HG03442 (cell line): ENCODE data around the gene PDAP1.
A peak's percentile ranks its signal among the peaks of the same experiment; 100 is the strongest.
"Not testable (repeated sequence)": the region's sequence is repeated elsewhere in the genome, so short reads cannot be mapped to it uniquely, and the experiment has no call there.

Experiments
- ATAC-seq: cut with Tn5 transposase; IDR thresholded peaks from one replicate; pipeline ENCODE4 v1.9.1; 2021; ENCODE audit warnings: mild to moderate bottlenecking, moderate library complexity; ENCODE audit not compliant: unreplicated experiment

PDAP1 gene, protein sequence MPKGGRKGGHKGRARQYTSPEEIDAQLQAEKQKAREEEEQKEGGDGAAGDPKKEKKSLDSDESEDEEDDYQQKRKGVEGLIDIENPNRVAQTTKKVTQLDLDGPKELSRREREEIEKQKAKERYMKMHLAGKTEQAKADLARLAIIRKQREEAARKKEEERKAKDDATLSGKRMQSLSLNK

DNA sequence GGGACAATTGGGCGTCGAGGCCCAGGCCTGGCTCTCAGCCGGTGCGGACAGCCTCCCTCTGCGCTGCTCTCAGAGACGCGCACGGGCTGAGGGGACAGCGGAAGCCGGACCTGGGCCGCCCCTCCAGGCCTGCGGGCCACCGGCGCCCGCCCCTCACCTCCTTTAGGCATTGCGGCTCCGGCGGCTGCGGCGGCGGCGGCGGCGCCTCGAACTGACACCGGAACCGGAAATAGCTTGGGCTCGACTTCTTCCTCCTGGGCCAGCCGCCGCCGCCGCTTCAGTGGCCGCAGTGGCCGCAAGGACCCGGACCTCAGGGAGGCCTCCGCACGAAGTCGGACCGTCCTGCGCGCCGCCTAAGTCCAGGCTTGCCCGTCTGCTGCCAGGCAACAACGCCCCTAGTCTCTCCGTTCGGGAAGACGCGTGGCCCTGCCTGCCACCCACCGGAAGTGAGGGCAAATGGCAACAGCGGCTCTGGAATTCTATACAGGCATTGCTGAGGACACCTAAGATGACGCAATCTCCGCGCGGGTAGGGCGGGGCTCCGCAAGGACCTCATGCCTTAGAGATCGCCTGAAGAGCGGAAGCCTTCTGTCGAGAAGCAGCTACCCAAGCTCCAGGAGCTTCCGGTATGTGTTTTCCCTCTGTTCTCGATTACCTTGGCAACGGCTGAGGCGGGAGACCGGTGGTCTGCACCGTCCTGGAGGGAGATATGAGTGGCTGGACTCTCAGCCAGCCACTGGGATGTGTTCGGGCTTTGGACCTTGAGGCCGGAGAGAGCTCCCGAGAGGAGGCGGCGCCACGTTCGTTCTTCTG lies at the start of gene PDAP1, which contains the start of gene BUD31:
PDAP1 (minus strand) TSS at position 219 of the 813 bp plus-strand sequence; CDS start at position 170, 49 bp downstream.
BUD31 (plus strand) TSS at position 591 of the 813 bp plus-strand sequence. CDS start 2,124 bp downstream, outside the sequence.
- ATAC-seq: peak; percentile 70

DNA sequence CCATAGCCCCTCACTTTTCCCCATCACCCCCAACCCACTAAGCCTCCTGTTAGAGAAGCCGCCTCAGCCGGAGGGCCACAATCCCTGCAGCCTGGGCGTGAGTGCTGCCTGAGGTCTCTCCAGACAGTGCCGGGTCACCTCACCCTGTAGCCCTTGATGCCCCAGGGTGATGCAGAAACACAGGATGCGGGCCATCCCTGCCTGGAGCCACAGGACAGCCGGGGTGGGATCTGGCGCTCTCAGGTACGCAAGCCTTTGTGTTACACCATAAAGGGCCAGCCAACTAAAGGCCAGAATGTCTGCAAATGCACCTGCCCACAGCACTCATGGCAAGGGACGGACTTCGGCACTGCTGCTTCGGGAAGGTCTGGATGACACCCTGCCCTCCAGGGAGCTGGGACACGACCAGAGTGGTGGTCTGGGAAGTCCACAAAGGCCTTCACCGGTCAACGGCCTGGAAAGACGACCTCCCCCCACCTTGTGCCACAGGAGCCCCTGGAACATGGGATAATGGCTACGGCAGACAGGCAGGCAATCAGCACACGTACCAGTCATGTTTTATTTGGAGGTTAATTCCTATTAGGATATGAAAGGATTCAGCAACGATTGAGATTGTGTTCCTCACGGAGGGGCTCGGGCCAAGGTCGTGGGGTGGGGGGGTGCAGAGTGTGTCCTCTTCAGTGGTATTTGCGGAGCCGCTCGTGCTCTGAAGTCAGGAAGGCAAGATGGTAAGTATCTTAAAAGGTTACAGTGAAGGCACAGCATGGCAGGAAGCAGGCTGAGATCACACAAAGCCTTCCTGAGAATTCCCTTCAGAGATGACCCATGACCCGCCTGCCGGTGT lies 49.5 kb upstream of the PDAP1 start:
- ATAC-seq: no peak

DNA sequence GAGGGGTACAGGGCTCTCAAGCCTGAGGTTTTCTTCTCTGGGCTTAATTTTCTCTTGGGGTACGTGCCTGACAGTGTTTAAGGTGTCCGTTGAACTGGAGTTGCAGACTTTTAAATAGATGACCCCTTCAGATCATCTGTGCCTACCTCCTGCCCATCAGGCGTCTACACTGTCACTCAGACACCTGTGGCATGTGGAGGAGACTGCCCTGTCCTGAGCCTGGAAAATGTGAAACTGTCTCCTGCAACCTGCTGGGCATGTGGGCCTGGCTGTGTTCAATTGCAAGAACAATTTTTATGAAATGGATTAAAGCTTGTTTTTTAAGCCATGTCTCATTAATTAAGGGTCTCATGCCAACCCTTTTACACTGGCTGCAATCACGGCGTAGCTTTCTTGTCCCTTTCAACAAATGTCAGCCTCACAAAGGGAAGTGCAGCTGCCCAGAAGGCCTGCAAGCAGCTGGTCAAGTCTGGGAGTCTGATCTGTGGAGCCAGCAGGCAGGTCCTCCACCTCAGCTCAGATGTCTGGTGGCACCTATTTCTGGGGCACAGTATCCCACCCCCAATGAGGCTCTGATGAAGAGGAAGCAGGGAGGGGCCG lies 48.8 kb upstream of the PDAP1 start:
- ATAC-seq: no peak

DNA sequence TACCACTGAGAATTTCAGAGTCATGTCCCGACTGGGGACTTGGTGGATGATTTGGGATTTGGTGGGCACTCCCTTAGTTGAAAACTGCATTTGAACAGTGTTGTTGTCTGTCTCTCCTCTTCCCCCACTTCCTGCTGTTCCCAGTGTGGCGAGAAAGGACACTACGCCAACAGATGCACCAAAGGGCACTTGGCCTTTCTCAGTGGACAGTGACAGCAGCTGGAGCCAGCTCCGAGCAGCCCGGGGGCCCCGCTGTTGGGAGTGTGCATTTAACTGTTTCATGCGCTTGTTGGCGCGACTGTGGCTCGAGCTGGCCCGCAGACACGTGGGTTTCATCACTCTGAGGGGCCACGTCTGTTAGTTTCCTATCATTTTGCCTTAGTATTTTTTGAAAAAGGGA lies 47.9 kb upstream of the PDAP1 start:
- no peak for ATAC-seq

DNA sequence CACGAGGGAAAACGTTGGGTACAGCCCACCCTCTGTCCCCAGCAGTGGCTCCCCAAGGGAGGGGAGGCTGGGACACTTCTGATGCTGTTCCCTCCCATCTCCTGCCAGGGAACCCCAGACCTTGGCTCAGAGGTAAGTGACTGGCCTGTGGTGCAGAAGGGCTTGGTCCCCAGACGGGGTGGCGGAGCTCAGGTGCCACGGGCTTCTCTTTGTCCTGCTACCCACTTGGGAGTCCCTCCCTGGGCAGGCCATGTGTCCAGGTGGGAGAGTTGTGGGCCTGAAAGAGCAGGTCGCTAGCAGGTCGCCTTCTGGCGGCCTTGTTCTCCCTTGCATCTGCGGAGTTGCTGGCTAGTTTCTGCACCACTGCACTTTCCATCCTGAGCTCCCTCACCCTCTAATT lies 47.5 kb upstream of the PDAP1 start:
- ATAC-seq: no peak

DNA sequence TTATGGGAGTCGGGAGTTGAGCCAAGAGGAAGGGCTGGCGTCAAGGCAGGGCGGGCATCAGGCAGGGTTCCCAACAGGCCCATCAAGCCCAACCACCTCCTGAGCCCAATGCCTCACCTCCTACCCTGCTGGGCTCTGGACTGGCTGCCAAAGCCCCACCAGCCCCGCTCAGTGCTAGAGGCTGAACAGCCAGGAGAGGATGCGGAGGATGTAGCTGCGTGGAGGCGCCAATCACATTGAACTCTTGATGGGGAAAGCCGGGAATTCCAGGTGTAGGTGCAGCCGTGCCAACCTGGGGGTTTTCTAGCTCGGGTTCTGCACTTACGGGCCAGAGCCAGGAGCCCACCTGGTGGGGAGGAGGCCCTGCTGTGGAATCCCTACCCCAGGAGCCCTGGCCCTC lies 44.7 kb upstream of the PDAP1 start:
- no peak for ATAC-seq

DNA sequence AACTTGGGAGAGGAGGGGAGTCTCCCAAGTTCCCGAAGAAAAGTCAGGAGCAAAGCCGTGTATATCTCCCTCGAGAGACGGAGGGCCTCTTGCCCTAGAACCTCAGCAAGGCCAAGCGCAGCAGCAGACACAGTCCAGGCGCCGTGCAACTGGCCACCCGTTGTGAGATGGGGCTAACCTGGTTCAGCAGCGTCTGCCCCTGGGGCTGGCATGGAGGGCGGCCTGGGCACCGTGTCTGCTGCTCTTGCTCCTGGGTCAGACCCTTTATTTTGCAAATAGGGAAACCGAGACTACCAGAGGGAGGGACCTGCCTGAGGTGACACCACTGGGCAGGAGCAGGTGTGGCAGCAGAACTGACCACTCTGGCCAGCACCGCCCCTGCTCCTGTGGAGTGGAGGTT lies 44.1 kb upstream of the PDAP1 start:
- no peak for ATAC-seq

DNA sequence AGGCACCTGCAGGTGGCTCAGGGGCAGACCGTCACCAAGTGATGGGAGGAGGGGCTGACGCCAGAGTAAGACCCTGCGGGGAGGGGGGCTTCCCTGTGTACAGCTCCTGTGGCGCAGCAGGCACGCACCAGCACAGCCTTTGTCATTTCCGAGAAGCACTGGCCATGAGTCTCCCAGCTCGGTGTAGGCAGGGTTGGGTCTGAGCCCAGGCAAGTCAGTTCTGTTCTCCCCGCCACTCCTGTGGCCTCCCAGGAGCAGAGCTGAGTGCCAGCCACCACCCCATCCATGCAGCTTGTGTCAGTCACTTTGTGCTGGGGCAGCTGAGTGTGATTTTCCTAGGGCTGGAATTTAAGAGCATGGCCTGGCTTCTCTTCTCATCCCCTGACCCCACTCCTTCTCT lies 43.5 kb upstream of the PDAP1 start:
- ATAC-seq: no peak

DNA sequence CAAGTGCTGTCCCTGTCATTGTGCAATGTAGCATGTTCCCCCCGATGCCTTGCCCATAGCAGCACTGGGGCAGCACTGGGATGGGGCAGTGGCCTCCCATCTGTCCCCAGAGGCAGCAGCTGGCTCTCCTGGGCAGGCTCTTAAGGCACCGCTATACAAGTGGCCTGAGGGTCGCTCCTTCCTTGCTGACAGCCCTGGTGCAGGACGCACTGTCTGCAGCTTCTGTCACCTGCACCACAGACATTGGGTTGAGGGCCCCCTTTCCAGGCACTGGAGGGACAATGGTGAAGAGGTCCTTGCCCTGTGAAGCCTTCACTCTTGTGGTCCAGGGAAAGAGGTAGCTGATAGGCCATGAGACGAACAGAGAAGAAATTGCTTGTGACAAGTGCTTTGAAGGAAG lies 40.9 kb upstream of the PDAP1 start:
- no peak for ATAC-seq

DNA sequence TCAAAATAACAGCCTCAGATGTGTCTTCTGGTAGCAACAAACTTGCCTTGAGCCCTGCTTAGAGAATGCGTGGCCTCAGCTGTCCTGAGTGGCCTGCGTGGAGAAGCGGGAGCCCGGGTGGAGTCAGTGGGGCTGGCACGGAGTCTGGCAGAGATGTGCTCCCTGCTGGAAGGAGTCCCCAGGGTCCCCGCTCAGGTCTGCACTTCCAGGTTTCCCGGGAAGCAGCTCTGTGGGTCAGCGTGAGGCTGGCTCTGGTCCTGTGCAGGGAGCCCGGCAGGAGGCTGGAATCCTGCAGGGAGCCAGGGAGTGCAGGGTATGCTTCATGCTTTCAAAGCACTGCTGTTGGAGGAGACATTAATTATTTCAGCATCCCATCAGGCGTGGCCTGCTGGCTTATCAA lies 40.5 kb upstream of the PDAP1 start:
- ATAC-seq: no peak

DNA sequence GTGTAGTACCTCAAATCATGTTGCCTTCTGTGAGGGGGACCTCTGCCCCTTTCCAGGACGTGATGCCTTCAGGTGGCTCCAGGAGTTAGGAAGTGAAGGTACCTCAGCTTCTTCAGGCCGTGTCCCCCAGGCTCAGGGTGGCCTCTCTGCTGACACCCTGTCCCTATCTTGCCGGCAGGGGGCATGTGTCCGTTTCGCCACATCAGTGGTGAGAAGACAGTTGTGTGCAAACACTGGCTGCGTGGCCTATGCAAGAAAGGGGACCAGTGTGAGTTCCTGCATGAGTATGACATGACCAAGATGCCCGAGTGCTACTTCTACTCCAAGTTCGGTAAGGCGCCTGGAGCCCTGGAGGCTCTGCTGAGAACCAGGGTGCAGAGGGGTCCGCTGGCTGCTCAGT lies 39.5 kb upstream of the PDAP1 start:
- ATAC-seq: no peak

DNA sequence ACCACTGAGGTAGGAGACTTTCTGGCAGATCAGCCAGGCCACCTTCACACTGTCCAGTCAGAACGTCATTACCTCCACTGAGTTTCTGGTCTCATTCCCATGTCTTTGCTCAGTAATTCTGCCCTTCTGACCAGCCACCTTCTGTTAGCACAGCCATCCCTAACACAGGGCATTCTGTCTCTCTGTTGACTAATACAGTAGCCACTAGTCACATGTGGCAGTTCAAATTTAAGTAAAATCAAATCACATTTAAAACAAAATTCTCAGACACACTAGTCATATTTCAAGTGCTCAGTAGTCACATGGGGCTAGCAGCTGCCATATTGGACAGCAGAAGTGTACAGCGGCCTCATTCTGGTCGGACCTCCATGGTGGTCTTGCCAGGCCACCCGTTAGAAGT lies 37.7 kb upstream of the PDAP1 start:
- ATAC-seq: no peak

DNA sequence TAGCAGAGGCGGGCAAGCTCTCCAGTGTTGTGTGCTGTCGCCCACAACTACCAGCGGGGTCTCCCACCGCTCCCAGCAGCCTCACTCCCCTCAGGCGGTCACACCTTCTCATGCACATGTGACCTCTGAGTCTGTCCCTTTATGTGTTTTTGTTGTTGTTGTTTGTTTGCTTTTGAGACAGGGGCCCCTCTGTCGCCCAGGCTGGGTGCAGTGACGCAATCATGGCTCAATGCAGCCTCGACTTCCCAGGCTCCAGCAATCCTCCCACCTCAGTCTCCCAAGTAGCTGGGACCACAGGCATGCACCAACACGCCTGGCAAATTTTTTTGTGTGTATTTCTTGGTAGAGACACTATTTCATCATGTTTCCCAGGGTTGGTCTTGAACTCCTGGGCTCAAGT lies 31.8 kb upstream of the PDAP1 start:
- no peak for ATAC-seq

DNA sequence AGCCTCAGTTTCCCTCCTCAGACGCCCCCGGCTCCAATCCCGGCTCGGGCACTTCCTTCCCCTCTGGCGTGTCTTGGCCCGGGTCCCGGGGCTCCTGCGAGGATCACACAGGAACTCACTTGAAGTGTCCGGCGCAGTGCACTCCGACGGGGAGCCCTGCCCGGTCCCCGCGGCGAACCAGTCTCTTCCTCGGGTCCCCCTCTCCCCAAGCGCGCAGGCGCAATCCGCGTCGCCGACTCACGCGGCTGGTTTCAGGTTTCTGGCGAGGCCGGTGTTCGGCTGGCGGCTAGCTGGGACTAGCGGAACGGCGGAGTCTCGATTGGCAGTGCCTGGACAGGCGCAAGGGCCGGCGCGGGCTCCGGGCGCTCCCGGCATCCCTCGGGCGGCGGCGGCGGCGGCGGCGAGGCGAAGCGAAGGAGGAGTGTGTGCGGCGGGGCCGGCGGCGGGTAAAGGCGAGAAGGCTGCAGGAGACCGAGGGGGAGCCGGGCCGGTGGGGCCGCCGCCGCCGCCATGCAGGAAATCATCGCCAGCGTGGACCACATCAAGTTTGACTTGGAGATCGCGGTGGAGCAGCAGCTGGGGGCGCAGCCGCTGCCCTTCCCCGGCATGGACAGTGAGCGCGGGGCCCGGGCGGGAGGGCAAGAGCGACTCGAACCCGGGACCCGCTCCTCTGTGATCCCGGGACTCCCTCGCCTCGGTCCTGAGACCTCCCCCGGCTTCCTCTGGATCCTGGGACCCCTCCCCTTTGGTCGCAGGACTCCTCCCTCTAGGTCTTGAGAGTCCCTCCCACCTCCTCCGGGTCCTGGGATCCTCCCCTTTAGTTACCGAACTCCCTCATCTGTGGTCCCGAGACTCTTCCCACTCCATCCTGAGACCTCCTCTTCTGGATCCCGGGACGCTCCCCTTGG lies 30.4 kb upstream of the PDAP1 start, which contains the start of the genes CPSF4 and PTCD1:
CPSF4 (plus strand) TSS at position 371 of the 908 bp plus-strand sequence; CDS start at position 511, 140 bp downstream.
PTCD1 (minus strand) TSS at position 226 of the 908 bp plus-strand sequence. CDS start 3,556 bp downstream, outside the sequence.
- peak; percentile 89 for ATAC-seq

DNA sequence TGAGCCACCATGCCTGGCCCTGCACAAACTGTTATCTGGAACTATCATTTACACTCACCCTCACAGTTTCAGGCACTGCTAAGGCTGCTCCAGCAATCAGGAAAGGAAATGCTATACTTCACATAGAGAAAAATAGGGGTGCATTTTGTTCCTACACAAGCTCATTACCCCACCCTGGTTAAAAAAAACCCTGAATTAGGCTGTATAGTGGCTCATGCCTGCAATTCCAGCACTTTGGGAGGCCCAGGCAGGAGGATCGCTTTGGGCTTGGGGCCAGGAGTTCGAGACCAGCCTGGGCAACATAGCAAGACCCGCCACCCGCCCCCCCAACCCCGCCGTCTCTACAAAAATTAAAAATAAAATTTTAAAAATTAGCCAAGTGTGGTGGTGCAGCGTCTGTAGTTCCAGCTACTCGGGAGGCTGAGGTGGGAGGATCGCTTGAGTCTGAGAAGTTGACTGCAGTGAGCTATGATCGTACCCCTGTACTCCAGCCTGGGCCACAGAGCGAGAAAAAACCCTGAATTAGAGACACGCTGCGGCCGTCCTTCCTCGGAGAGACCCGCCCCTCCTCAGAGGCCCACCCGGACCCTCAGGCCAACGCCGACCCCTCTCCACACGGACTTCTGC lies 29.7 kb upstream of the PDAP1 start:
- no peak for ATAC-seq

DNA sequence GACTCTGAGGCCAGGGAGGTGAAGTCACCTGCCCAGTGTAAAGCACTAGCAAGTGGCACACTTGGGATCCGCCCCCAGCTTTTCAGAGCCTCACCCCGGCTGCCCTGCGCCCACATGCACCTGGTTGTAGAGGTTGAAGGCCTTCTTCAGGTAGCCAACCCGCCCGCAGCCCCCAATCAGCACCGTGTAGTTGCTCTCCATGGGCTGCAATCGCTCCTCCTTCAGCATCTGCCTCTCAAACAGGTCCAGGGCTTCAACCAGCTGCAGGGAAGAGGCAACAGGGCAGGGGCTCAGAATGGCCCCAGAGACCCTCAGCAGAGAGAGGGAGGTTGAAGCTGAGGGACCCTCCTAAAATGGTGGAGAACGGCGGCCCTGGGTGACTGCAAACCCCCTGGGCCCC lies 24.8 kb upstream of the PDAP1 start:
- ATAC-seq: no peak

DNA sequence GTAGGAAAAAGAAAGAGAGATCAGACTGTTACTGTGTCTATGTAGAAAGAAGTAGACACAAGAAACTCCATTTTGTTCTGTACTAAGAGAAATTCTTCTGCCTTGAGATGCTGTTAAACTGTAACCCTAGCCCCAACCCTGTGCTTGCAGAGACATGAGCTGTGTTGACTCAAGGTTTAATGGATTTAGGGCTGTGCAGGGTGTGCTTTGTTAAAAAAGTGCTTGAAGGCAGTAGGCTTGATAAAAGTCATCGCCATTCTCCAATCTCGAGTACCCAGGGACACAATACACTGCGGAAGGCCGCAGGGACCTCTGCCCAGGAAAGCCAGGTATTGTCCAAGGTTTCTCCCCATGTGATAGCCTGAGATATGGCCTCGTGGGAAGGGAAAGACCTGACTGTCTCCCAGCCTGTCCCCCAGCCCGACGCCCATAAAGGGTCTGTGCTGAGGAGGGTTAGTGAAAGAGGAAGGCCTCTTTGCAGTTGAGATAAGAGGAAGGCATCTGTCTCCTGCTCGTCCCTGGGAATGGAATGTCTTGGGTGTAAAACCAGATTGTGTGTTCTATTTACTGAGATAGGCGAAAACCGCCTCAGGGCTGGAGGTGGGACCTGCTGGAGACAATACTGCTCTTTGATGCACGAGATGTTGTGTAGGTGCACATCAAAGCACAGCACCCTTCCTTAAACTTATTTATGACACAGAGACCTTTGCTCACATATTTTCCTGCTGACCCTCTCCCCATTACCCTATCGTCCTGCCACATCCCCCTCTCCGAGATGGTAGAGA lies 23.6 kb upstream of the PDAP1 start:
- not testable (repeated sequence) for ATAC-seq

DNA sequence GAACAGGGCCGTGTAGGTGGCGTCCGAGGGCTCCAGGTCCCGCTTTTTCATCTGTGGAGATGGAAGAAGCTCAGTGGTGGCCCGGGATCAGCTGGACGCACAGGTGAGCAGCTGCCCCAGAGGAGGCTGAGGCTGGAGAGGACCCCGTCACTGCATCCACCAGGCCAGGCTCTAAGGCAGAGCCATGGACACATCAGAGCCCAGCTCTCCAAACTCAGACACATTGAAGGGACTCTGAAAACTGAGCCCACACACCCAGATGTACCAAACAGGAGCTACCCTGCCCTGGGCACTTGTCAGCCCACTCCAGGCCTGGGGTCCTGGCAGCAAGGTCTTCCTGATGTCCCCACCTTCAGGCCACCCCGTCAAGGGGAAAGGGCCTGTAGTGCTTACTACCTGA lies 21.4 kb upstream of the PDAP1 start:
- ATAC-seq: no peak
